Suppressor macrophage treated with lipopolysaccharide for 4 hours (primary cell): Measurements from ENCODE around the gene PRKD1.
"Not testable (repeated sequence)": the region's sequence is repeated elsewhere in the genome, so short reads cannot be mapped to it uniquely, and the experiment has no call there.

Source experiments
- DNase-seq: peaks from one replicate; pipeline ENCODE4 v3.0.0-alpha.2; 2020

Gene PRKD1

DNA sequence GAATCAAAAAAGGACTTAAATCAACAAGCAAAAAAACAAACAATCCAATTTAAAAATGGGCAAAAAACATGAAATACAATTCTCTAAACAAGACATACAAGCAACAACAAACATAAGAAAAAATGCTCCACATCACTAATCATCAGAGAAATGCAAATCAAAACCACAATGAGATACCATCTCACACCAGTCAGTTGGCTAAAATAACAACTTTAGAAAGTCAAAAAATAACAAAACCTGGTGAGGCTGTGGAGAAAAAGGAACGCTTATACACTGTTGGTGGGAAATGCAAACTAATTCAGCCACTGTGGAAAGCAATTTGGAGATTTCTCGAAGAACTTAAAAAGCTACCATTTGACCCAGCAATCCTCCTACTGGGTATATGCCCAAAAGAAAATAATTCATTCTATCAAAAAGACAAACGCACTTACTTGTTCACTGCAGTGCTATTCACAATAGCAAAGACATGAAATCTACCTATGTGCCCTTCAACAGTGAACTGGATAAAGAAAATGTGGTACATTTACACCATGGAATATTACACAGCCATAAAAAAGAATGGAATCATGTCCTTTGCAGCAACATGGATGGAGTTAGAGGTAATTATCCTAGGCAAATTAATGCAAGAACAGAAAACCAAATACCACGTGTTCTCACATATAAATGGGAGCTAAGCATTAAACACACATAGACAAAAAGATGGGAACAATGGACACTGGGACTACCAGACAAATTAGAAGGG lies 26.9 kb downstream of the PRKD1 start:
- no peak for DNase-seq

DNA sequence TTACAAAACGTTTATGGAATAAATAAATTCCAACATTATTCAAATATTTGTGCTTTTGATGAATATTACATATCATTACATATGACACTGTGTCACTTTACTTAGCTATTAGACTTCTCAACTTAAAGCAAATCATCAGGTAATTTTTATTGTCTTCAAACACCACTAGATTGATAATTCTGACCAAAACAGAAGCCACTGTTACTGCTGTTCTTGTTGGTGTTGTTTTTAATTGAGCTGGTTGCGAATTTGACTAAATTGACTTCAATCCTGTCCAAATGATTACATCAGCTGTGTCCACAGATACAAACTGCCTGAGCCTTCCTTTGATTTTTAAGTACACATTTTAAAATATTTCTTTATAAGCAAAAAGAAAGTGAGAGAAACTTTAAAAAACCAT lies 29.2 kb downstream of the PRKD1 start:
- DNase-seq = no peak

DNA sequence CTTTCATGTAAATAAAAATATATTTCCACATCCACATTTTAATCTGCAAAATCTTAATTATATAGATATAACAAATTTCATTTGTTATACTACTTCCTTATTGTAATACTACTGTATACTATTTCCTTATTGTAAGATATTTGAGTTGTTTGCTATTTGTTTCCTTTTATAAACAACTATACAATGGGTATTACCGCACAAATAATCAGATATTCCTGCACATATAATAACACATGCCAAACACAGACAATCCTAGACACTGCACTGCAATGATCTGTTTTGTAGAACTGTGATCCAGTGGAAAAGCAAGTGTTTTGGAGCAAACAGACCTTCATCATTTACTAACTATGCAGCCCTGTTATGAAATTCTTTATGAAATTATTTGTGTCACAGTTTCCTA lies 30.5 kb downstream of the PRKD1 start:
- no peak for DNase-seq

DNA sequence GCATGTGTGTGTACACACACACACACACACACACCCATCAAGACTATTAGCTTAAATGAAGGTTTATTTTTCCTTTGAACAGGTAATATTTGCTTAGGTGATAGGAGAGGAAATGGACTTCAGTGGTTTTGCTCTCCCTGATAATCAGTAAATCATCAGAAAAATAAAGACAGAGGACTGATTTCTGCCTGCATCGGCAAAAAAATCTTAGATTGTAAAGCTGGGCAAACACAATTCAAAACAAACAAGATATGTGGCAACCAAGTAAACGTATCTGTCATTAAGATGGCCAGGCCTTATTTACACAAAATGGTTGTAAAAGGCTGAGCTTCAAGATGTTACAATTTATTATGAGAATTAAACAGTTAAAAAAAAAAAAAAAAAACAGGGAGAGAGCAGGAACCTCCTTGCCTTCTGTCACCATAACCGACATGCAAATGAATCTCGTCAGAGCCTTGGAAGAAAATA lies 31.3 kb downstream of the PRKD1 start:
- DNase-seq = no peak

DNA sequence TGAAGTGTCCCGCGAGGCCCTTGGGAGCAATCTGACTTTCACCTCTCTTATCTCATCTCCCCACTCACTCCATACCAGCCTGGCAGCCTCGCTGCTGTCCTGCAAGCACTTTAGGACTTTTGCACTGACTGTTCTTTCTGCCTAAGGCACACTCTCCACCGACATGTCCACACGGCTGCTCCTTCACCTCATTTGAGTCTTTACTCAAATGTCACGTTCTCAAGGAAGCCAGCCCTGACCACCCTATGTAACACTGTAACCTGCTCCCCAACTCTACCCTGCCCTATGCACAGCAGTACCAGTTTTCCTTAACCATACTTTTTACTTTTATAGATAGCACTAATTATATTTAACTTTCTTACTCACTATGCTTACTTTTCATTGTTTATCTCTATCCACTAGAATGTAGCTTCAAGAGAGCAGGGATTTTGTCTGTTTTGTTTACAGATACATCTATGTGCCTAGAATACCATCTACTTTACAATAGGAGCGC lies 32.0 kb downstream of the PRKD1 start:
- DNase-seq = no peak

DNA sequence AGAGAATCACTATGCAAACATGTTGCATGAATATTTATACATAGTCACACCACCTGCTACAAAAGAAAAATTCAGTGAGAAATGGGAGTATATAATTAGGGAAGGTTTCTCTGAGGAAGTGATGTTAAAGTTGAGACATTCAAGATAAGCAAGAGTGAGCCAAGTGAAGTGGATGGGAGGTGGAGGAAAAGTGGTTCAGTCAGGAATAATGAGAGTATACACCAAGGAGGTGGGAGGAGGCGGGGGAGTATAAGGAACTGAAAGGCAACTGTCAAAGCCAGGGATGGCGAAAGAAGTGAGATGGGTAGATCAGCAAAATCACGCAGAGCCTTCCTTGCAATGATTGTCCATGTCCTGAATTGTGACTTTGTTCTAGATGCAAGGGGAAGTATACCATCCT lies 33.7 kb downstream of the PRKD1 start:
- DNase-seq = no peak

DNA sequence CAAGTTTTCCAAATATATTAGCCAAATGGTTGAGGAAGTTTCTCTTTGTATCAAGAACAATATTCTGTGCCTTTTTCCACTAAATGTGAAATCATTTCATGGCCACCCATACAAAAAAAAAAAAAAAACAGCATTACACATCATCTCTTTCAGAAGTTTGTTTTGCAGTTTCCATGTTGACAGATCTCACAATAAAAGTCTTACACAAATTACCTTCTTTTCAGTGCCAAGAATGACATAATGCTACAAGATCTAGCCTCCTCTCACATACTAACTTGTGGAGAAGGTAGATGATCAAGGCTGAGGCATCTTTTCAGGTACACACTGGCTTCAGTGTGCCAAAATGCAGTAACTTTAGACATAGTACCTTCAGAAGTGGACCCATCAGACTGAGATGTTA lies 35.3 kb downstream of the PRKD1 start:
- DNase-seq = no peak

DNA sequence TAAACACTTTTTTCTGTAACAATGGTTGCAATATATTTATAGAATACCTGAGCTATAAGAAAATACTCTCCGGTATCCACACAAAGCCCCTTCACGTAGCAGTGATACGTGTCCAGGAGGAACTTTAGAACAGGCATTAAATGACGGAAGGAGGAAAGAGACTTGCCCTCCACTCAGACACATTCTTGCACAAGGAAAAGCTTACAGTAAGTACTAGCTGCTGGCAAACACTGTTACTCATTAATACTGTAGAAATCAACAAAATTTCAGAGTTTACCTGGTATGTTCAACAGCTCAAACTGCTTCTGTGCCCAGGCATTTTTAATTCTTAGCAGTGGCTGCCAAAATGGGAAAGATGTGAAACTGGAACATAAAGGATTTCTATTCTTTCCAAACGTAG lies 41.7 kb downstream of the PRKD1 start:
- no peak for DNase-seq

DNA sequence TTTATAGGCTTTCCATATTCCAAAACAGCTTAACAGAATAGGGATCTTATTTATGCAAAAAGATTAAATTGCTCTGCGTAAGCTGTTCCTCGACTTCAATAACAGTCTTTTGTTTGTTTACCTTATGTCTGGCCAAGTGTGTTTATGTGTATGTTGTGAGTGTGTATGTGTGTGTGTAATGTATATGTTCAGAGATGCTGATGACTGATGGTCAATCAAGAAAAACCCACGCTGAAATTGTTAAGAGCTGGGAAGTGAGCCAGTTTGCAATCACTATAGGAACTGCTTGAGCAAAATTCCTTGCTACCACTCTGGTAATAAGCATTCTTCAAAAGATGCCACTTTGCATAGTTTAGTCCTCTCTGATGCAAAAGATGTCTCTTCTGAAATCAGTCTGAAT lies 59.6 kb downstream of the PRKD1 start:
- DNase-seq = no peak

DNA sequence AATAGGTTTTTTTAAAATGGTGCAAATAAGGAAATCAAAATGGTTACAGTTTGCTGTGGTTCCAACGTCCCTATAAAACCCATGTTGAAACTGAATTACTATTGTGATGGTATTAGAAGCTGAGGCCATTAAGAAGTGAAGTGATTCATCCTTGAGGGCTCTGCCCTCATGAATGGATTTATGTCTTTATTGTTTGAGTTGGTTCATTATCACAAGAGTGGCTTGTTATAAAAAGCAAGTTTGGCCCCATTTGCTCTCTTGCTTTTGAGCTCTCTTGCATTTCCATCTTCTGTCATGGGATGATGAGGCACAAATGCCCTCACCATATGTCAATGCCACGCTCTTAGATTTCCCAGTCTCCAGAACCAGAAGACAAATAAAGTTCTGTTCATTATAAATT lies 62.3 kb downstream of the PRKD1 start:
- no peak for DNase-seq

DNA sequence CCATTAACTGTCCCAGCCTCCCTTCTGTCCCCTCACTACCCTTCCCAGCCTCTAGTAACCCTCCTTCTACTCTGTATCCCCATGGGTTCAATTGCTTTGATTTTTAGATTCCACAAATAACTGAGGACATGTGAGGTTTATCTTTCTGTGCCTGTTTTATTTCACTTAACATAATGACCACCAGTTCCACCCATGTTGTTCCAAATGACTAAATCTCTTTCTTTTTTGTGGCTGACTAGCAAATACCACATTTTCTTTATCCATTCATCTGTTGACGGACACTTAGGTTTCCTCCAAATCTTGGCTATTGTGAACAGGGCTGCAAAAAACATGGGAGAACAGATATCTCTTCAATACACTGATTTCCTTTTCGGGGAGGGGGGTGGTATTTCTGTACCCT lies 65.7 kb downstream of the PRKD1 start:
- DNase-seq = no peak

DNA sequence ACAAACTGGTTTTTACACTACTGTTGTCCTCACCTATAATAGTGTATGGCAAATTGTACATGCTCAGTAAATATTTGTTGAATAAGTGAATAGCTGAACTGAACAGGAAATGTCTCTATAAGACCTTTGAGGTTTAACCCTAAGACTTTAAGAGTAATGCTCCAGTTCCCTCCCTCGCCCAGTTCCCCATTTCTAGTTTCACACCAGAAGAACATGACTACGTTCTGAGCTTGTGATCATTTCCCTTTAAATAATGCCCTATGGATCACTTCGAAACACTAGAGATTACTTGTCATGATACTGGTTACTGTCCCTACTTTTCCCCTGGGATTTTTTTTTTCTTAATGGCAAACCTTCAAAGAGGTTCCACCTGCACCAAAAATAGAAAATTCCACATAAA lies 69.3 kb downstream of the PRKD1 start:
- peak; percentile 57 for DNase-seq

DNA sequence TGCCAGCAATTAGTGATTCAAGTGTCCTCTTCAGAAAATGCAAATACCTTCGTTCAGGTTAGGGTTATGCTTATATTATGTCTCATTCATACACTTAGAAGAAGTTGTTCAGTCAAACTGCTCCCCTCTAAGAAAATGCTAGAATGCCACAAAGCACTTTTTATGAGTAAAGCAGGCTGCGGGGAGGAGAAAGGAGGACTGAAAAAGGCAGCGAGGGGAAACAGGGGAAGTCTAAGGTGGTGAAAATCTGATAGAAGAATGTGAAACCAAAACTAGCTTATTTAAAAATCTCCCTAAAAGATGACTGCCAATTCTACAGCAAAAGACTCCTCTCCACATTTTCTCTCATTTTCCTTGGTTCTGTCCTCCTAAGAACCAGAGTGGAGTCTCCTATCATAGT lies 70.1 kb downstream of the PRKD1 start:
- peak; percentile 4 for DNase-seq

DNA sequence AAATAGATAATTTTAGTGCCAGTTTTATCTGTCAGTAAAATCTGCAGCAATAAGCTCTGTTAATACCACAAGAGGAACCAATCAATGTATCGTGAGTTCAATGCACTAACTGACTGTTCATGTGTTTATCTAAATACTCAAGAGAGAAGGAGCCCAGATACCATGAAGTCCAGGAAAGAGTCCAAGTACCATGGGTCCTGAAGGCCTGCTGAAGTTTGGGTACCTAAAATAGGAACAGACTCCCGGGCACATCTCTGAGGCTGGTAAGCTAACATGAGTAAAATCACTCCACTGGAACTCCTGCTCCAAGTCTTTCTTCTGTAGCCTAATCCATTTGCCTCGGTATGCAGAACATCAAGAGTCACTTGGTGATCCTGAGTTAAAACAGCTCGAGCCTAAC lies 71.1 kb downstream of the PRKD1 start:
- DNase-seq = no peak

DNA sequence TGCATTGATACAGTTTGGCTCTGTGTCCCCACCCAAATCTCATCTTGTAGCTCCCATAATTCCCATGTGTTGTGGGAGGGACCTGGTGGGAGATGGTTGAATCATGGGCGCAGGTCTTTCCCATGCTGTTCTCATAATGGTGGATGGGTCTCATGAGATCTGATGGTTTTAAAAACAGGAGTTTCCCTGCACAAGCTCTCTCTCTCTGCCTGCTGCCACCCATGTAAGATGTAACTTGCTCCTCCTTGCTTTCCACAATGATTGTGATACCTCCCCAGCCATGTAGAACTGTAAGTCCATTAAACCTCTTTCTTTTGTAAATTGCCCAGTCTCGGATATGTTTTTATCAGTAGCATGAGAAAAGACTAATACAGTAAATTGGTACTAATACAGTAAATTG lies 74.0 kb downstream of the PRKD1 start:
- DNase-seq = not testable (repeated sequence)

DNA sequence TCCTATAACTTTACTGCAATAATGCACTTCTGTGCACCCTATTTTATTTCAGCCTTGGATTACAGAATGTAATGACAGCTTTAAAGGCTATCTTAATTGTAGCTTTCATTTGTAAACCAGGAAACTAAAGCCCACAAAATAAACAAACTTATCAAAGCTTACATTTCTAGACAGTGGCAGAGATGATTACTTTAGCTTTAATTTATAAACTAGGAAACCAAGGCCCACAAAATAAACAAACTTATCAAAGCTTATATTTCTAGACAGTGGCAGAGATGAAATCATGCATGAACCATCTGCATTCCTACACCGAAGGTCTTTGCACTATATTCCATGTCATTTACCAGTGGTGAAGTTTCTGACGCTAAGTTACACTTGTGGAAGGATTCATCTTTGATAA lies 74.4 kb downstream of the PRKD1 start:
- DNase-seq = no peak

DNA sequence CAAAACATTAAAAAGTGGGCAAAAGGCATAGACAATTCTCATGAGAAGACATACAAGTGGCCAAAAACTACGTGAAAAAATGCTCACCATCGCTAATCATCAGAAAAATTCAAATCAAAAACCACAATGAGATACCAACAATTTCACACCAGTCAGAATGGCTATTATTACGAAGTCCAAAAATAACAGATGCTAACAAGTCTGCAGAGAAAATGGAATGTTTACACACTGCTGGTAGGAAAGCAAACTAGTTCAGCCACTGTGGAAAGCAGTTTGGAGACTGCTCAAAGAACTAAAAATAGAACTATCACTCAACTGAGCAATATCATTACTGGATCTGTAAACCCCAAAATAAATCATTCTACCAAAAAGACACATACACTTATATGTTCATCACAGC lies 76.2 kb downstream of the PRKD1 start:
- no peak for DNase-seq

DNA sequence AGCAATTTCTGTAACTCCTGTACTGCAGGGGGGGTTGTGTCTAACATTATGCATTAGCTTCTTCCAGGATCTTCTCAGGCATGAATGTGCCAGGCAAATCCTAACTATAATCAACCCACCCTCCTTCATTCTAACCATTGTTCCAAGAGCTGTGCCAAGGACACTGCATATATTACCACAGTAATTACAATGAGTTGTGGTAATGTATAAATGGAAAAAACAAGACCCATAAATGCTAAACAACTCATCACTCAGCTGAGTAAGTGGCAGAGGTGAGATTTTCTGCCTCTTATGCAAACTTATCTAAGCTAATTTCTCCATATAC lies 80.6 kb downstream of the PRKD1 start:
- no peak for DNase-seq

DNA sequence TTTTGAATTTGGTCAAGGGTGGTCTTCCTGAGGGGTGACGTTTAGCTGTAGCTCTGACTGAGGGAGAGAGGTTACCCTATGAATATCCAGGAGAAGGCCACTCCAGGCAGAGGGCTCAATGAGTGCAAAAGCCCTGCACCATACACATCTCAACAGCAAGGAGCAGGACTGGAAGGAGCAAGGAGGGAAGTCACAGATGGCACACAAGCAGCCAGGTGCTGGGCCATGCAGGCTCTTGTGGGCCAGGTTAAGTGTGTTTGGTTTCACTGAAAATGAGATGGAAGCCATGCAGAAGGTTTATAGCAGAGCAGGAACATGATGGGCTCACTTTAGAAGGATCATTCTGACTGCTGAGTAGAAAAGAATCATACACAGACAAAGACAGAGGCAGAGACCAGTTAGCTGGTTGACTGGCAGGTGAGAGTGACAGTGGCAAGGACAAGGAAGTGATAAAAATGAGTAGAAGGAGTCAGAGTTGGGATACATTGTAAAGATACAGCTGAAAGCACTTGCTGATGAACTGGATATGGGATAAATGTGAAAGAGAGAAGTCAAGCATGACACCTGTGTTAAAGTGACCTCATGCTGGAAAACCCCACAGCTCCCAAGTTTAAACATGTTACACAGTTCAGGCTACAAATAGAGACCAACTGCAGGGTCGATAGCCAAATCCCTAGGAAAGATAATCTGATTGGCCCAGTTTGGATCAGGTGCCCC lies 81.2 kb downstream of the PRKD1 start:
- DNase-seq = no peak

DNA sequence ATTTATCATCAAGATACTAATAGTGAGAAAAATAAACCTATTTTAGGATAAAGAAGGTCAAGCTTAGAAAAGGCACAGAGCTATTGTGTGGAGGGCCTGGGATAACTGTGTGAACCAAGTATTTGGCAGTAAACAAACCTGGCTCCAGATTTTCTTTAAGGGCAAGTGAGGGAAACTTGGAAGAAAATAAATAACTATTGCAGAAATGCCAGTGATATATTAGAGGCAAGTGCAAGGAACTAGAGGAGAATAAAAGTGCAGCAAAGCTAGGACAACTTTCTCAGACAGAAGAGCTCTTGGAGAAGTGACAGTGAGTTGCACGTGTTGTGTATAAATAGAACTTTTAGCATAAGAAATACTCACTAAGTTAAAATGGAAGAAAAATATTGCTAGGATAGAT lies 83.7 kb downstream of the PRKD1 start:
- no peak for DNase-seq

DNA sequence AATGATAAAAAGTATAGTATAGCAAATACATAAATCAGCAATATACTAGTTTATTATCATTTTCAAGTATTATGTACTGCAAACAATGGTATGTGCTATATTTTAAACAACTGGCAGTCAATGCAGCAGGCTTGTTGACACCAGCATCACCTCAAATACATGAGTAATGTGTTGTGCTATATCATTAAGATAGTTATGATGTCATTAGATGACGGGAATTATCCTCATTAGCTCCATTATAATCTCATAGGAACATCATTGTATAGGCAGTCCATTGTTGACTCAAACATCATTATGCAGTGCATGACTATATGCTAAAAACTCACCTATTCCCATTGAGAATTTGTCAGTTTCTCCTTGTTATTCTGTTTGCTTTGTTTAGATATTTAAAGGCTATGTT lies 85.4 kb downstream of the PRKD1 start:
- no peak for DNase-seq

DNA sequence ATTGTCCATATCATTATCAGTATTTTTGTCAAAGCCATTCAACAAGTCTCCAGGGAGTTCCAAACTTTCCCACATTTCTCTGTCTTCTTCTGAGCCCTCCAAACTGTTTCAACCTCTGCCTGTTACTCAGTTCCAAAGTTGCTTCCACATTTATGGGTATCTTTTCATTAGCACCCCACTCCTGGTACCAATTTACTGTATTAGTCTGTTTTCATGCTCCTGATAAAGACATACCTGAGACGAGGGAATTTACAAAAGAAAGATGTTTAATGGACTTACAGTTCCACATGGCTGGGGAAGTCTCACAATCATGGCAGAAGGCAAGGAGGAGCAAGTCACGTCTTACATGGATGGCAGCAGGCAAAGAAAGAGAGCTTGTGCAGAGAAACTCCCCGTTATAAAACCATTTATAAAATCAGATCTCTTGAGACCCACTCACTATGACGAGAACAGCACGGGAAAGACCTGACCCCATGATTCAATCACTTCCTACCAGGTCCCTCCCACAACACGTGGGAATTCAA lies 87.2 kb downstream of the PRKD1 start:
- DNase-seq = not testable (repeated sequence)

DNA sequence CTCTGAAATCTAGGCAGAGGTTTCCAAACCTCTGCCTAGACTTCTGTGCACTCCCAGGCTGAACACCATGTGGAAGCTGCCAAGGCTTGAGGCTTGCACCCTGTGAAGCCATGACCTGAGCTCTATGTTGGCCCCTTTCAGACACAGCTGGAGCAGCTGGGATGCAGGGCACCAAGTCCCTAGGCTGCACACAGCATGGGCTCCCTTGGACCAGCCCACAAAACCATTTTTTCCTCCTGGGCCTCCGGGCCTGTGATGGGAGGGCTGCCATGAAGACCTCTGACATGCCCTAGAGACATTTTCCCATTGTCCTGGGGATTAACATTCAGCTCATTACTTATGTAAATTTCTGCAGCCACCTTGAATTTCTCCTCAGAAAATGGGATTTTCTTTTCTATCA lies 88.0 kb downstream of the PRKD1 start:
- not testable (repeated sequence) for DNase-seq

DNA sequence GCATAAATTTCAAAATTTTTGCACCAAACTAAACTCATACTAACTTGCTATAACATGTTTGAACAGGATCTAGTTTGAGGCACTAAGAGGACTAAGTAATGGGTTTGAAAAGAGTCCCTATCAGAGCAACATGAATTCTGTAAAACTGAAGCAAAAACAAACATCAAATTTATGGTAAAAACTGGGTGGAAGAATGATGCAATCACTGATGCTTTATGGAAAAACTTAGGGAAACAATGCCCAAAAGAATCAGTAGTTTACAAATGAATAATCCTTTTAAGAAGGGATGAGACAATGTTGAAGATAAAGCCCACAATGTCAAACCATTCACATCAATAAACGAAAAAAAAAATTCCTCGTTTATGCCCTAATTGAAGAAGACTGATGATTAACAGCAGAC lies 88.9 kb downstream of the PRKD1 start:
- no peak for DNase-seq

DNA sequence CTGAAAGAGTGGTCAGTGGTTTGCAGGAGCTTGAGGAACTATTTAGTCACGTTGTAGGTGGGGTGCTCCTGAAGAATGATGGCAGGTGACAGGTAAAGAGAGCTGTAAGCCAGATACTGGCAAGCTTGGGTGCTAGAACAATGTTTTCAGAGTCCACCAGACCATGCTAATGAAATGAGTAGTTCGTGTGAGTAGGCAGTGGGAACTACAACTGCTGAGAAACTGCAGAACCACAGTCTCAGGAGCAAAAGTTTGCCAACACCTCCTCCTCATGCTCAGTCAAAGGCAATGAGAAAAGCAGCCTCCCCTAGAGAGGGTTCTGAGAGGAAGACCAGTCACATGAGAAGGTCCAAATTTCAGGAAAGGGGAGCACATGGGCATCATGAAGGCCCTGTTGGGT lies 91.3 kb downstream of the PRKD1 start:
- DNase-seq = no peak
